MG63 (cell line): Measurements from ENCODE around the gene TPSAB1. TPM values are rescaled to one million over a fixed set of nuclear protein-coding genes. Genes with fewer than 3 reads are reported as not detected.
"Not testable (repeated sequence)": the region's sequence is repeated elsewhere in the genome, so short reads cannot be mapped to it uniquely, and the experiment has no call there.

Experiments
- DNase-seq: peaks from one replicate; pipeline ENCODE4 v3.0.0-alpha.2; 2020
- H3K27me3 ChIP-seq: fragments of 250-450 bp; sonication (Bioruptor Pico); 2 replicates; pipeline ENCODE4 v1.5.1; 2020; ENCODE audit warnings: mild to moderate bottlenecking, moderate library complexity
- H3K36me3 ChIP-seq: fragments of 250-450 bp; sonication (Bioruptor Pico); 2 replicates; pipeline ENCODE4 v1.5.1; 2020; ENCODE audit warnings: mild to moderate bottlenecking, moderate library complexity
- H3K4me3 ChIP-seq: fragments of 250-450 bp; sonication (Bioruptor Pico); 2 replicates; pipeline ENCODE4 v1.5.1; 2020; ENCODE audit warnings: mild to moderate bottlenecking, moderate library complexity
- H3K9me3 ChIP-seq: fragments of 250-450 bp; sonication (Bioruptor Pico); 2 replicates; pipeline ENCODE4 v1.5.1; 2020; ENCODE audit warnings: mild to moderate bottlenecking, moderate library complexity
- total RNA-seq: library from RNA; depleted of rRNA; stranded (reverse); fragments of >200 nt; shearing (Covaris generic); gene quantifications from 2 replicates; pipeline ENCODE4 v1.2.3, GENCODE V29; 2014; ENCODE audit warnings: low replicate concordance

TPSAB1 gene
- total RNA-seq, 1 experiment from 2014 or later = not detected

DNA sequence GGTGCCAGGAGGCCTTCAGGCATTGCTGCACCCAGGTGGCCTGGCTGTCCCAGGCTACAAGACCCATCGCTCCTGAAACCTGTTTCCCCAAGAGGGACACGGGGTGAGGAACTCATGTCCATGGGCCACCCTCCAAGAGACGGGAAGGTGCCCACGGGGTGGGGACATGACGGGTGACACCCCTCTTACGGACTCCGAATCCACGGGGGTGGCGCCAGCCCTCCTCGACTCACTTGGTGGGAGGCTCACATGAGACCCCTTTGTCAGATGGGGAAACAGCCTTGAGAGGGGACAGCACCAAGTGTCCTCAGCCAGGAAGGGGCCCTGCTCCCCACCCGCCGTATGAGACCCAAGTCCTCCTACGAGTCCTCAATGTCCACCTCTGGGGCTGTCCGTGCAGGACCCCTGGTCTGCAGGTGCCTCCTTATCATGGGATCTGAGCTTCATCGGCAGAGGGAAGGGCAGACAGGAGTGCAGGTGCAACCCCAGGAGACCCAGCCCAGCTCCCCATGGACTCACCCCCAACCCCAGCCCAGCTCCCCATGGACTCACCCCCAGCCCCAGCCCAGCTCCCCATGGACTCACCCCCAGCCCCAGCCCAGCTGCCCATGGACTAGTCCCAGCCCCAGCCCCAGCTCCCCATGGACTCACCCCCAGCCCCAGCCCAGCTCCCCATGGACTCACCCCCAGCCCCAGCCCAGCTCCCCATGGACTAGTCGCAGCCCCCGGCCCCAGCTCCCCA is 9.9 kb upstream of the TPSAB1 start:
- H3K27me3 ChIP-seq, H3K9me3 ChIP-seq, DNase-seq, H3K4me3 ChIP-seq, H3K36me3 ChIP-seq: not testable (repeated sequence)

DNA sequence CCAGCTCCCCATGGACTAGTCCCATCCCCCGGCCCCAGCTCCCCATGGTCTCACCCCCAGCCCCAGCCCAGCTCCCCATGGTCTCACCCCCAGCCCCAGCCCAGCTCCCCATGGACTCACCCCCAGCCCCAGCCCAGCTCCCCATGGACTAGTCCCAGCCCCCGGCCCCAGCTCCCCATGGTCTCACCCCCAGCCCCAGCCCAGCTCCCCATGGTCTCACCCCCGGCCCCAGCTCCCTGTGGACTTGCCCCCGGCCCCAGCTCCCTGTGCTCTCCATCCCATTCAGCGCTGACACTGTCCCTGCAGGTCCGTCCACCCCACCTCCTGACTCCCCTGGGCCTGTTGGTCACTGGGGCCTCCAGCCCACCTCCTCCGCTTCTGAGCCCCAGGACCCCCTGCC is 9.2 kb upstream of the TPSAB1 start:
- H3K36me3 ChIP-seq, DNase-seq, H3K9me3 ChIP-seq, H3K27me3 ChIP-seq, H3K4me3 ChIP-seq: not testable (repeated sequence)

DNA sequence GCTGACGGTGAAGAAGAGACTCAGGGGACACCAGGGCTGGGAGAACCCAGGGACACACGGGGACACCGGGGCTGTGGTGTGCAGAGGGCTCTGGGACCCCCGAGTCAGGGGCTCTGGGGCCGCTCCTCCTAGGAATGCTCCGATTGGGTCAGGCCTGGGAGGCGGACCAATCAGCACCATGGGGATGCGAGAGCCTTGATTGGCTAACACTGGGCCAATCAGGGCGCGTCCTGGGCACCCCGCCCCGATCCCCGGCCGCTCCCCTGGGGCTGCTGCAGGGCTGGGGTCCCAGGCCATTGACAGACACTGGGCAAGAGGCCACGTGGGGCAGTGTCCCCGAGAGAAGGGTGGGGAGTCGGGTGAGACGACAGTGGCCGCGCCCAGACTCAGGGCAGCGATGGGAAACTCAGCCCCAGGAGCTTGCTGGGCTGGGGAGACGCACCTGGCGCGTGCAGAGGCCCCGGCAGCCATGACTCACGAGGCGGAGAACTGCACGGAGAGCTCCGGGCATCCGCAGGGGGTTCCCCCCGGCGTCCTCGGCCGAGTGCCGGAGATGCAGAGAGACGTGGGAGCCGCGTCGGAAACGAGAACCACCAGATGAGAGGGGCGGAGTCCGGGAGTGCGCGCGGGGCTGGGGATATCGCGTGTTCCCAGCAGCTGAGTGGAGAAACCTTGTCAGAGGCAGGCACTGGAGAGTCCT is 8.3 kb upstream of the TPSAB1 start:
- H3K9me3 ChIP-seq, H3K27me3 ChIP-seq, H3K4me3 ChIP-seq, DNase-seq, H3K36me3 ChIP-seq: not testable (repeated sequence)

DNA sequence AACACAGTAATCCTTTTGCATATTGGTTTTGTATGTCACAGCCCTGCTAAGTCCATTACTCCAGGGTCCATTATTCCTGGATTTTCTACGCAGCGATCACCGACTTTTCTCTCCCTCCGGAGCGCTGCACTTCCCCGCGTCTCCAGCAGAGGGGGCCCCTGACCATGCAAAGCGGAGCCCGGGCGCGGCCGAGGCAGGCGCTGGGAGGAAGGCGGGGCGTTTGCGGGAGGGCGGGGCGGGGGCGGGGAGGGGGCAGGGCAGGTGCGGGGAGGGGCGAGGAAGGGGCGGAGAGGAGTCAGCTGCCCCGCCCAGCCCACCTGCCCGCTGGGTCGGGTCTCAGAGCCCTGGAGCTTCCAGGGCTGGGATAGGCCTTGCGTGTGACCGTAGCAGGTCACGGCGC is 3.8 kb upstream of the TPSAB1 start:
- H3K4me3 ChIP-seq, H3K36me3 ChIP-seq, DNase-seq, H3K27me3 ChIP-seq, H3K9me3 ChIP-seq: not testable (repeated sequence)

DNA sequence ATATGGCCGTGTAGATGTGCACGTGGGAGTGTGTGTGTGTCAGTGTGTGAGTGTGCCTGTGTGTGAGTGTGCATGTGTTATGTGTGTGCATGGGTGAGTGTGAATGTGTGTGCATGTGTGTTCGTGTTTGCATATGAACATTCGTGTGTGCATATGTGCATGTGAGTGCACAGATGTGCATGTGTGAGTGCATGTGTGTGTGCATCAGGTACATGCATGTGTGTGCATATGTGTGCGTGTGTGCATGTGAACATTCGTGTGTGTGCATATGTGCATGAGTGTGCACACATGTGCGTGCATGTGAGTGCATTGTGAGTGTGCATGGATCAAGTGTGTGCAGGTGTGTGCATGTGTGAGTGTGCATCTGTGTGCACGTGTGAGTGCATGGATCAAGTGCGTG is 2.5 kb upstream of the TPSAB1 start:
- Histone ChIP-seq H3K36me3 (no peaks in the 10 kb centered on the region), H3K9me3 (no peaks in the 10 kb centered on the region), H3K4me3 (no peak overlapping the region), H3K27me3 (peaks cover 8% of the 10 kb centered on the region)
- no peak for DNase-seq

- not testable (repeated sequence) for H3K4me3 ChIP-seq, H3K27me3 ChIP-seq, H3K36me3 ChIP-seq, H3K9me3 ChIP-seq
- DNase-seq = peak; percentile 31
These were observed 1.6 kb upstream of the TPSAB1 start for GRCh38 chr16:1238909-1239308.

GRCh38 chr16:1239575-1239974 is 930 bp upstream of the TPSAB1 start:
- not testable (repeated sequence) for H3K27me3 ChIP-seq, H3K36me3 ChIP-seq, H3K4me3 ChIP-seq, DNase-seq, H3K9me3 ChIP-seq

DNA sequence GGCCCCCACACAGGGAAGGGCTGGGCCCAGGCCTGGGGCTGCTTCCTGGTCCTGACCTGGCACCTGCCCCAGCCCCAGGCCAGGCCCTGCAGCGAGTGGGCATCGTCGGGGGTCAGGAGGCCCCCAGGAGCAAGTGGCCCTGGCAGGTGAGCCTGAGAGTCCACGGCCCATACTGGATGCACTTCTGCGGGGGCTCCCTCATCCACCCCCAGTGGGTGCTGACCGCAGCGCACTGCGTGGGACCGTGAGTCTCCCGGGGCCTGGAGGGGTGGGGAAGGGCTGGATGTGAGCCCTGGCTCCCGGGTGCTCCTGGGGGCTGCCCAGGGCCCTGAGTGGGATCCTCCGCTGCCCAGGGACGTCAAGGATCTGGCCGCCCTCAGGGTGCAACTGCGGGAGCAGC is 576 bp downstream of the TPSAB1 start:
- not testable (repeated sequence) for H3K36me3 ChIP-seq, H3K4me3 ChIP-seq, DNase-seq, H3K9me3 ChIP-seq
- H3K27me3 ChIP-seq = peaks cover 14% of the 10 kb centered on the region

DNA sequence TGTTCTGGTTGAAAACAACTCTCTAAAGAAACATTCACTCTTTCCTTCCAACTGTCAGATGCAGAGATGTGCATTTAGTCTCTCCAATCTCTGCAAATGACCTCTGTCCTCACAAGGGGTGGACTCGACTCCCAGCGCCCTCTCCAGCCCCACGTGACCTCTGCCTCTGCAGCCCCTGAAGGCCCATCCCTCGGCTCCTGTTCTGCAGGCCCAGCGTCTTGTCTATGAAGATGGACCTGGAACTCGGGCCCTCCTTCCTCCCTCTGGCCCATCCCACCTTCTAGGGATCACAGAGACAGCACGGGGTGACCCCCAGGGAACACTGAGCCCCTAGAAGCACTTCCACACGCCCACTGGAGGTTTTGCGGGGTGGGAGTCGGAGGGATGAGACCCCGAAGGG is 2.9 kb downstream of the TPSAB1 start:
- DNase-seq, H3K9me3 ChIP-seq, H3K4me3 ChIP-seq, H3K36me3 ChIP-seq: not testable (repeated sequence)
- H3K27me3 ChIP-seq = peaks cover 23% of the 10 kb centered on the region

- not testable (repeated sequence) for H3K9me3 ChIP-seq, H3K4me3 ChIP-seq, DNase-seq, H3K36me3 ChIP-seq
- peaks cover 19% of the 10 kb centered on the region for H3K27me3 ChIP-seq
These were observed 3.7 kb downstream of the TPSAB1 start for GRCh38 chr16:1243907-1244850.

DNA sequence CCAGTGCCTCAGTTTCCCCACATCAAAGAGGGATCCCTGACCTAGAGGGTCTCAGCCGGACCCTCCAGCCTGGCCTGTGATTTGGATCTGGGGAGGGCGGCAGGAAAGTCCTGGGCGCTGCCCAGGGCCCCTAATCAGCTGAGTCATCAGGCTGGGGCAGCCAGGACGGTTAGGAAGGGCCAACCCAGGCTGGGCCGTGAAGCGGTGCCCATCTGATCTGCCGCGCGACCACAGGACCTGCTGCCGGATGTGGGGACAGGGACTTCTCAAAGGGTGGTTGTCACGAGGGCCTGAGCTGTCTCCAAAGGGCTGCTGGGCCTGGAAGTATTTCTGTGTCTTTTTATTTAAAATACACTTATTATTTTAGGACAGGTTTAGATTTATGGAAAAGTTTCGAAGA is 4.4 kb downstream of the TPSAB1 start:
- Histone ChIP-seq H3K27me3 (peaks cover 19% of the 10 kb centered on the region), H3K36me3 (no peaks in the 10 kb centered on the region), H3K9me3 (no peaks in the 10 kb centered on the region), H3K4me3 (no peak overlapping the region)
- DNase-seq = peak; percentile 27

DNA sequence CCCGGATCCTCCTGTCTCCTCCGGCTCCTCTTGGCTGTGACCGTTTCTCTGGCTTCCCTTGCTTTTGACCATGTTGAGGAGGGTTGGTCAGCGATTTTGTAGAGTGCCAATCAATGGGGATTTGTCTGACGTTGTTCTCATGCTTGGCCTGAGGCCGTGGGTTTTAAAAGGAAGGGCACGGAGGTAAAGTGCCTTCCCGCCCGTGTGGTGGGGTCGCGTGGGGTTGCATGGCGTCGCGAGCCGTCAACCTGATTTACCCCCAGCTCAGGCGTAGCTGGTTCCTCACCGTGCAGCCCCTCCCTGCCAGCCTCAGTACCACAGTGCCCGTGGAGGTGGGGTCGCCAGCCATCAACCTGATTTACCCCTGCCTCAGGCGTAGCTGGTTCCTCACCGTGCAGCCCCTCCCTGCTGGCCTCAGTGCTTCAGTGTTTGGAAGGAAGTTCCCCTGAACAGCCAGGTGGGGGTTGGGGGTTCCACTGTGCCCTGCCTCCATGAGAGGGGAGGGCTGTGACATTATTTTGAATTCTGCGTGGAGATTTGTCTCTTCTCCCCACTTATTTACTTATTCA is 5.0 kb downstream of the TPSAB1 start:
- Histone ChIP-seq H3K36me3 (no peaks in the 10 kb centered on the region), H3K9me3 (no peaks in the 10 kb centered on the region), H3K27me3 (peaks cover 19% of the 10 kb centered on the region), H3K4me3 (no peak overlapping the region)
- no peak for DNase-seq

DNA sequence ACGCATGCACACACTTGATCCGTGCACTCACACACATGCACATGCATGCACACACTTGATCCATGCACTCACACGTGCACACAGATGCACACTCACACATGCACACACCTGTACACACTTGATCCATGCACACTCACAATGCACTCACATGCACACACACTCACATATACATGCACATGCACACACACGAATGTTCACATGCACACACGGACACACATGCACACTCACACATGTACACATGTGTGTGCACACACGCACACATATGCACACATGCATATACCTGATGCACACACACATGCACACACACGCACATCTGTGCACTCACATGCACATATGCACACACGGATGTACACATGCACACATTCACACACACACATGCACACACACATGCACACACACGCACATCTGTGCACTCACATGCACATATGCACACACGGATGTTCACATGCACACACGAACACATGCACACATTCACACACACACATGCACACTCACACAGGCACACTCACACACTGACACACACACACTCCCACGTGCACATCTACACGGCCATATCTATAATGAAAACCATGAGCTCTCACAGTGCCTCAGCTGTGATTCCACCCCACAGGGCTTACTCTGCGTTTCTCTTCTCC is 7.5 kb downstream of the TPSAB1 start:
- not testable (repeated sequence) for H3K4me3 ChIP-seq, DNase-seq, H3K36me3 ChIP-seq, H3K9me3 ChIP-seq
- H3K27me3 ChIP-seq = peaks cover 19% of the 10 kb centered on the region

DNA sequence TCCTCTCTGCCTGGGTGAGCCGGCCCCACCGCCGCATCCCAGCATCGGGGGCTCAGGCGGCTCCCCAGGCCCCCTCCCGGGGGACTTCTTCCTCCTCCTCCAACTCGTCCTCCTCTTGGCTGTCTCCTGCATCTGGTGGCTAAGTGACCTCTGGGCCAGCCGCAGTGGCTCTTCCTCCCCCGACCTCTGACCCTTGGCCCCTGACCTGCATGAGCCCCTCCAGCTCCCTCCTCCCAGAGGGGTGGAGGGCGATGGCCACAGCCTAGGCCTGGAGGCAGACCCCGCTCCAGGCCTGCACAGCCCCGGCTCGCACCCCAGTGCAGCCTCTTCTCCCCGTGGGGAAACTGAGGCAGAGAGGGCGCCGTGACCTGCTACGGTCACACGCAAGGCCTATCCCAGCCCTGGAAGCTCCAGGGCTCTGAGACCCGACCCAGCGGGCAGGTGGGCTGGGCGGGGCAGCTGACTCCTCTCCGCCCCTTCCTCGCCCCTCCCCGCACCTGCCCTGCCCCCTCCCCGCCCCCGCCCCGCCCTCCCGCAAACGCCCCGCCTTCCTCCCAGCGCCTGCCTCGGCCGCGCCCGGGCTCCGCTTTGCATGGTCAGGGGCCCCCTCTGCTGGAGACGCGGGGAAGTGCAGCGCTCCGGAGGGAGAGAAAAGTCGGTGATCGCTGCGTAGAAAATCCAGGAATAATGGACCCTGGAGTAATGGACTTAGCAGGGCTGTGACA is 8.7 kb downstream of the TPSAB1 start:
- not testable (repeated sequence) for H3K9me3 ChIP-seq, H3K36me3 ChIP-seq, H3K4me3 ChIP-seq, DNase-seq
- H3K27me3 ChIP-seq = peaks cover 19% of the 10 kb centered on the region

DNA sequence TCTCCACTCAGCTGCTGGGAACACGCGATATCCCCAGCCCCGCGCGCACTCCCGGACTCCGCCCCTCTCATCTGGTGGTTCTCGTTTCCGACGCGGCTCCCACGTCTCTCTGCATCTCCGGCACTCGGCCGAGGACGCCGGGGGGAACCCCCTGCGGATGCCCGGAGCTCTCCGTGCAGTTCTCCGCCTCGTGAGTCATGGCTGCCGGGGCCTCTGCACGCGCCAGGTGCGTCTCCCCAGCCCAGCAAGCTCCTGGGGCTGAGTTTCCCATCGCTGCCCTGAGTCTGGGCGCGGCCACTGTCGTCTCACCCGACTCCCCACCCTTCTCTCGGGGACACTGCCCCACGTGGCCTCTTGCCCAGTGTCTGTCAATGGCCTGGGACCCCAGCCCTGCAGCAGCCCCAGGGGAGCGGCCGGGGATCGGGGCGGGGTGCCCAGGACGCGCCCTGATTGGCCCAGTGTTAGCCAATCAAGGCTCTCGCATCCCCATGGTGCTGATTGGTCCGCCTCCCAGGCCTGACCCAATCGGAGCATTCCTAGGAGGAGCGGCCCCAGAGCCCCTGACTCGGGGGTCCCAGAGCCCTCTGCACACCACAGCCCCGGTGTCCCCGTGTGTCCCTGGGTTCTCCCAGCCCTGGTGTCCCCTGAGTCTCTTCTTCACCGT is 13.3 kb downstream of the TPSAB1 start:
- not testable (repeated sequence) for H3K9me3 ChIP-seq, H3K36me3 ChIP-seq, DNase-seq, H3K27me3 ChIP-seq, H3K4me3 ChIP-seq

GRCh38 chr16:1254821-1255220 is 14.3 kb downstream of the TPSAB1 start:
- H3K36me3 ChIP-seq, H3K9me3 ChIP-seq, H3K4me3 ChIP-seq, DNase-seq: not testable (repeated sequence)
- H3K27me3 ChIP-seq = peaks cover 11% of the 10 kb centered on the region
